Embryonic facial prominence (tissue), 1 donor: ENCODE data around the gene TNFSF4.
"Not testable (repeated sequence)": the region's sequence is repeated elsewhere in the genome, so short reads cannot be mapped to it uniquely, and the experiment has no call there.

Experiments used
- DNase-seq: peaks from one replicate; pipeline ENCODE4 v3.0.0-alpha.2; 2016; ENCODE audit errors: extremely low spot score

The TNFSF4 gene

GRCh38 chr1:173206816-173207568 is at the start of gene TNFSF4:
TSS of gene TNFSF4 (minus strand) at chr1:173207331. CDS start at chr1:173207176, 155 bp downstream.
- no peak for DNase-seq

- DNase-seq, result no peak
These were observed 48.2 kb upstream of the TNFSF4 start for GRCh38 chr1:173255214-173255813.

- no peak for DNase-seq
These were observed 45.9 kb upstream of the TNFSF4 start for GRCh38 chr1:173253046-173253445.

GRCh38 chr1:173249349-173249748 is 42.2 kb upstream of the TNFSF4 start:
- DNase-seq, result no peak

GRCh38 chr1:173248247-173248940 is 41.3 kb upstream of the TNFSF4 start:
- DNase-seq, result no peak

- no peak for DNase-seq
These were observed 38.8 kb upstream of the TNFSF4 start for GRCh38 chr1:173245892-173246291.

- DNase-seq, result no peak
These were observed 36.2 kb upstream of the TNFSF4 start for GRCh38 chr1:173243300-173243699.

- no peak for DNase-seq
These were observed 34.6 kb upstream of the TNFSF4 start for GRCh38 chr1:173241528-173242347.

GRCh38 chr1:173240609-173241008 is 33.5 kb upstream of the TNFSF4 start:
- no peak for DNase-seq

- no peak for DNase-seq
These were observed 31.9 kb upstream of the TNFSF4 start for GRCh38 chr1:173239058-173239457.

- DNase-seq, result no peak
These were observed 27.8 kb upstream of the TNFSF4 start for GRCh38 chr1:173234899-173235298.

- not testable (repeated sequence) for DNase-seq
These were observed 27.3 kb upstream of the TNFSF4 start for GRCh38 chr1:173234434-173234833.

- not testable (repeated sequence) for DNase-seq
These were observed 21.9 kb upstream of the TNFSF4 start for GRCh38 chr1:173229031-173229430.

- DNase-seq, result no peak
These were observed 17.8 kb upstream of the TNFSF4 start for GRCh38 chr1:173224949-173225348.

GRCh38 chr1:173224280-173224892 is 17.3 kb upstream of the TNFSF4 start:
- no peak for DNase-seq

GRCh38 chr1:173223031-173223380 is 15.9 kb upstream of the TNFSF4 start:
- no peak for DNase-seq

- no peak for DNase-seq
These were observed 15.3 kb upstream of the TNFSF4 start for GRCh38 chr1:173222149-173223030.

GRCh38 chr1:173220157-173220556 is 13.0 kb upstream of the TNFSF4 start:
- no peak for DNase-seq

GRCh38 chr1:173213665-173214064 is 6.5 kb upstream of the TNFSF4 start:
- DNase-seq, result no peak

GRCh38 chr1:173212952-173213491 is 5.9 kb upstream of the TNFSF4 start:
- no peak for DNase-seq
